GM18498 (cell line): ENCODE measurements around the gene NAA50.

Experiments
- ATAC-seq: cut with Tn5 transposase; IDR thresholded peaks from one replicate; pipeline ENCODE4 v1.9.1; 2021; ENCODE audit warnings: mild to moderate bottlenecking, moderate library complexity; ENCODE audit not compliant: unreplicated experiment

The NAA50 gene

GRCh38 chr3:113745756-113746547 is at the start of gene NAA50:
NAA50 (minus strand) TSS chr3:113746249; CDS start chr3:113745949, 300 bp downstream.
- ATAC-seq, result peak; percentile 55

- ATAC-seq, result no peak
Observed at GRCh38 chr3:113795693-113796092, 49.6 kb upstream of the NAA50 start.

DNA sequence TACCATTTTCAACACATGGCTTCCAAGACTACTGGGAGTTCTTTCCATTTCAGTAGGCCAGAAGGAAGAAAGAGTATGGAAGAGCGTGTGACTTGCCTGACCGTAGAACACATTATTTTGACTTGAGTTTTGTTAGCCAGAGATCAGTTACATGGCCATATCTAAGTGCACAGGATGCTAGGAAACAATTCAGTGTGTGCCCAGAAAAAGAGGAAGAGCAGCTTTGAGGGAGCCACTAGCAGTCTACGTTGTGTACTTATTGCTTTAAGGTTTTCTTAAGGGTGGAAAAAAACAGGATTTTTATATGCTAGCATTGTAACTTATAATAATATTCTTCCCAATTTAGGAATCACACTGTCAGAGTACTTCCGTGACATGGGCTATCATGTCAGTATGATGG is 48.5 kb upstream of the NAA50 start:
- ATAC-seq, result no peak

DNA sequence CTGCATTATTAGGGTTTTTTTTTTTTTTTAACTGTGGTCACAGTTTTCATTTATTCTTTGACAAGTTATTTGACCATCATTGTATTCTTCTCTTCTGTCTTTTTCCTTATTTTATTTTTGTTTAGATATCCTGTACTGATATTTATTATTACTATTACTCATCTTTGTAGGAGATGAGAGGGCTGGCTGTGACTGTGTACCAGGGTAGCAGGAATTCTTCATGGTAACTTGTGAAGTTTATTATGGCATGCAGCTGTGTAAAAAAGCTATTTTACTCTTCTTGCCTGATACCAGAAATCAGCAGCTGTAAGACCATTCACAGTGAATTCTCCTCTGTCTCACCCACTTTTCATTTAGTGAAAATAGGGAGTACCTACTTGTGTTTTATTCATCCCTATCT is 45.3 kb upstream of the NAA50 start:
- no peak for ATAC-seq

DNA sequence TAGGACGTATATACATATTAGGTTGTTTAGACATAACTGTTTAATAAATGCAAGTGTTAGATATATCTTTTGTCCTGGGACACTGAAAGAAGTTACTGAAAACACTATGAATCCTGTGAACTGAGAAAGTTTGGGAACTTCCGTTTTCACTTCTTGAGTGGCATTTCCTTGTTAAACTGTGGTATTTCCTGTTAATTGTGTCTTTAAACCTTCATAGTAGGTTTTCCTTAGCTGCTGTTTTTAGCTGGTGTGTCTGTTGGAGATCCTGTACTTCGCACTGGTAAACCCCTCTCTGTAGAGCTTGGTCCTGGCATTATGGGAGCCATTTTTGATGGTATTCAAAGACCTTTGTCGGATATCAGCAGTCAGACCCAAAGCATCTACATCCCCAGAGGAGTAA is 37.9 kb upstream of the NAA50 start:
- peak; percentile 7 for ATAC-seq

- ATAC-seq, result peak; percentile 68
Observed at GRCh38 chr3:113783463-113783862, 37.4 kb upstream of the NAA50 start.

DNA sequence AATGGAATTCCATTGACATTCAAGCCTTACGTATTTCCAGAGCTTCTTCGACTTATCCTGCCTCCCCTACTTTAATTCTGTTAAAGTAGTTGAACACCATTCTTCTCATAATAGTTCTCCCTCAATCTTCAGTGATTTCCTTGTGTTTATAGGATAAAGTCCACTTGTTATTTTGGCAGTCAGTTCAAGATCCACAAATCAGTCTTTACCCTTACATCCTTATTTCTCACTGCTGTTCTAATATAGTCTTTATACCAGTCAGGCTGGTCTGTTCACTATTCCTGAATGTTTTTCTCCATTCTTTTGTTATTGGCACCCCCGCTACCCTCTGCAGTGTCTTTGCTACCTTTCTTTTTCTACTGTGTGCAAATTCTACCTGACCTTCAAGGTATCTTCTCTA is 30.5 kb upstream of the NAA50 start:
- ATAC-seq, result no peak

- ATAC-seq, result no peak
Observed at GRCh38 chr3:113775516-113775915, 29.5 kb upstream of the NAA50 start.

DNA sequence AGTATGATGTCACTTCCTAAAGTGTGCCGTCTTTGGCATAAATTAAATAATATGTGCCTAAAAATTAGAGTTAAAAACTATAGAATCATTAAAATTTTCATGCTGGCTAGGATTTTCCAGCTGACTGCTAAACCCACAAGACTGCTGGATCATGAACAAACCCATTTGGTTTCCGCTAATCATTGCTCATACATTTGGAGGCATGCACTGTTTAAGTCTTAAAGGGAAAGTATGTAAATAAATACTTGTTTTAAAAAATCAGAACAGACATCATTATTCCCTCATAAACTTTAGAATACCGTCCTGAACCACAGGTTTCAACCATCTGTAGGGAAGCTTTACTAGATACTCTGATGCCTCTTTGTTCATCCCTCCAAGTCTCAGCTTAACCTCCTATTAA is 27.3 kb upstream of the NAA50 start:
- ATAC-seq, result no peak

- no peak for ATAC-seq
Observed at GRCh38 chr3:113771993-113772392, 25.9 kb upstream of the NAA50 start.

GRCh38 chr3:113769551-113769950 is 23.5 kb upstream of the NAA50 start:
- ATAC-seq, result peak; percentile 62

DNA sequence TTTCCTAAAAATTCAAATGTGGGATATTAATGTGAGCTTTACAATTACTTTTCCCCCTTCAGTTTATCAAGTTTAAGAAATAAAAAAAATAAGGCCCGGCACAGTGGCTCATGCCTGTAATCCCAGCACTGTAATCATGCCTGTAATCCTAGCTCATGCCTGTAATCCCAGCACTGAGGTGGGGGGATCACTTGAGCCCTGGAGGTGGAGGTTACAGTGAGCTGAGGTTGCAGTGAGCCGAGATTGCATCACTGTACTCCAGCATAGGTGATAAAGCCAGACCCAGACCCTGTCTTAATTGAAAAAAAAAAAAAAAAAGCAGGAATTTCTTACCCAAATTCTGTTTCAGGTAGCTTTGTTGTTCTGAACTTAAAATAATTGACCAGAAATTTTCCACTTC is 18.6 kb upstream of the NAA50 start:
- no peak for ATAC-seq

DNA sequence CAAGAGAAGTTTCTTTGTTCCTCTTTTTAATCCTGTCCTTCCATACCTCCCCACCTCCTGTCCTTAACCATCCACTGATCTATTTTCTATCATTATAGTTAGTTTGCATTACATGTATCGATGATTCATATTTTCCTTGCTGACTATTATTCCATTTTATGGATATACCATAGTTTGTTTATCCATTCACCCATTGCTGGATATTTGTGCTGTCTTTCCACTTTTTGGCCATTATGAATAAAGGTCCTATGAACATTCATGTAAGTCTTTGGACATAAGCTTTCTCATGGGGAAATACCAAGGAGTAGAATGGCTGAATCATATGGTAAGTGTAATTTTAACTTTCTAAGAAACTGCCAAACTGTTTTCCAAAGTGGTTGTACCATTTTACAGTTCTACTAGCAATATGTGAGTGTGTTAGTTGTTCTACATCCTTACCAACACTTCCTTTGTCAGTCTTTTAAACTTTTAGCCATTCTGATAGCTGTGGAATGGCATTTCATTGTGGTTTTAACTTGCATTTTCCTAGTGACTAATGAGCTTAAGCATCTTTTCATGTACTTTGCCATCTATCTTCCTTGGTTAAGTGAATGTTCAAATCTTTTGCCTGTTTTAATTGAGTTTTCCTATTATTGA is 12.5 kb upstream of the NAA50 start:
- no peak for ATAC-seq

DNA sequence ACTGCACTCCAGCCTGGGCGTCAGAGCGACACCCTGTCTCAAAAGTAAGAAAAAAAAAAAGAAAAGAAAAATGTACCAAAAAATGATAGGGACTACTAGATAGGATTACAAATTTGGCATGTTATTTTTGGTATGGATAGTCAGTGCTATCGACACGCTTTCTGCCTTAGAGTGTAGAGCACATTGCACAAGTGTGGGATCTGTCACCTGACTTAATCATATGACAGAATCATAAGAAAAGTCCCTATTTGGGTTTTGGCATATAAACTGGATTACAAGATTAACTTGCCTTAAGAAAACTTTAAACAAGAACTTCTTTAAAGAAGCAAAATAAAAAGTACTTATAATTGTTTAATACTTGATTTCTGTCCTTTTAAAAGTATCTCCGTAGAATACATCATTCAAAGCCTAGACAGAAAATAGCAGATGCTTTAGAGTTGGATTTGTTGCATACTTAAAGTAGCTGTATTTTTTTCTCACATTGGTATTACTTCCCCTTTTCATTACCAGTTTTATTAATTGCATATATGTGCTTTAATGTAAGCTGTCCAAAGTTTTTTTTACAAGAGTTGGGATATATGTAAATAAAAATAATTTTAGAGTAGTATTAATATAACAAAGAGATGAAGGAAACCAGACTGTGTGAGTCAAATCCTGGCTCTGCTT is 8.6 kb upstream of the NAA50 start:
- peak; percentile 55 for ATAC-seq

DNA sequence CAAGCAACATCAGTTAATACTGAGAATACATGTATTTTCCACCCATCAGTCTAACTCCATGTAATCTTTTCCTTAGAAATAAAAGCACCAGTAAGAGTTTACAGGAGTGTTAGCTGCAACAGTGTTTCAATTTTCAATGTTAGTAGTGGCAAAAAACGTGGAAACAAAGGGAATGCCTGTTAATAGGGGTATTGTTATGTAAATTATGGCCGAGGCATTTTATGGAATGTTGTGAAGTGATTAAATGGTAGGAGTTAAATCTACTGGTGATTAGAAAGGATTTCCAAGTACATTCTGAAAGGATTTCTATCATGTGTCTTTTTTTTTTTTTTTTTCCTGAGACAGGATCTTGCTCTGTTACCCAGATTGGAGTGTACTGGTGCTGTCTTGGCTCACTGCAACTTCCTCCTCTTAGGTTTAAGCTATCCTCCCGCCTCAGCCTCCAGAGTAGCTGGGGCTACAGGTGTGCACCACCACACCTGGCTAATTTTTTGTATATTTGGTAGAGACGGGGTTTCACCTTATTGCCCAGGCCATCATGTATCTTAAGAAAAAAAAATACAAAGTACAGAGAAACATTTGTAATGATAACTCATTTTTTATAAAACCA is 7.4 kb upstream of the NAA50 start:
- no peak for ATAC-seq

DNA sequence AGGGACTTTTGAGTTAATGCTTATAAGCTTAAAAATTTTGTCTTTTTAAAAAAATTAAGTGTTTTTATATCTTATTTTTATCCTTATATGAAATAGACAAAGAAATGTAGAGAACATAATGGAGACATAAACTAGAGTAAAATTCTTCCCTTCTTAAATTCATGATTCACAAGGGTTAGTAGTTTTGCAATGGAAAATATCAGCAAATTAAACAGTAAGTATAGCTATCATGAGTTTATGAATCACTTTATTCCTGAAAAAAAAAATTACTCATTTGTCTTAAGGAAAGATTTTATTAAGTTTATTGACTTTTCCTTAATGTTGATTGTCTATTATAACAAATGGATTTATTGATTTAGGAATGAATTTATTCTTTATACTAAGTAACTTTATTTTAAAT is 5.1 kb upstream of the NAA50 start:
- no peak for ATAC-seq

DNA sequence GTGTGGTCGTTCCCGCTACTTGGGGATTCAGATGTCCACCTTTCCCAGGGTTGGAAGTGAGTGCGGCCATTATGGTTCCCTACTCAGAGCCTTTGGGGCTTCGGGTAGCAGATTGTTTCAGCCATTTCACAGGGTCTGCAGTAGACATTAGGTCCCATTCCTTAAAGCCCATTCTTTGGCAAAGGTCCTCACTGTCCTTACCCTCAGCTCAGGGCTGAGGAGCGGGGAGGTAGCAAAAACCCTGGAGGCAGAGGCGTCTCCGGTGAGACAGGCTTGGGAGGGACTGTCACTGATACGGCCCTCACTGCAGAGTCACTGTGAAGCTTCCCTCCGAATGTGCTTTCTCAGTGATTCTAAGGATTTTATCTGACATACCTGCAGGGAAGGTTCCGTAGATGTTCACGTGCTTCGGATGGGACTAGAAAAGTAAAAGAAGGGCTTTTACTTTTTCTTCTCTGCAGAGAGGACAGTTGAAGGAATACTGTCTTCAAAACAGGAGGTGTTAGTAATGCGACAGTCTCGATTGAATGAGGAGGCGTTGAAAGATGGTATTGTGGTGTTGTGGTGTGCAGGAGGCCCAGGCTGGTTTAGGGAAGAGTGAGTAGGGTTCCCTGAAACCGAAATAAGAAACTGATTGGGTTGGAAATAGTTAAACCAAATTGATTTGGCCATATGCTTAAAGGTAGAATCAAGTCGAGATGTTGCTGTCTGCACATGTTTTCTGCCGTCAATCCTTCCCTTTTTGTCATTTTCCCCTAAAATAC is 1.4 kb upstream of the NAA50 start:
- peak; percentile 8 for ATAC-seq

- ATAC-seq, result peak; percentile 42
Observed at GRCh38 chr3:113746548-113747282, 666 bp upstream of the NAA50 start, which contains the start of gene ATP6V1A. ATP6V1A (plus strand) TSS chr3:113747035; CDS start chr3:113778754, 31,719 bp downstream.

DNA sequence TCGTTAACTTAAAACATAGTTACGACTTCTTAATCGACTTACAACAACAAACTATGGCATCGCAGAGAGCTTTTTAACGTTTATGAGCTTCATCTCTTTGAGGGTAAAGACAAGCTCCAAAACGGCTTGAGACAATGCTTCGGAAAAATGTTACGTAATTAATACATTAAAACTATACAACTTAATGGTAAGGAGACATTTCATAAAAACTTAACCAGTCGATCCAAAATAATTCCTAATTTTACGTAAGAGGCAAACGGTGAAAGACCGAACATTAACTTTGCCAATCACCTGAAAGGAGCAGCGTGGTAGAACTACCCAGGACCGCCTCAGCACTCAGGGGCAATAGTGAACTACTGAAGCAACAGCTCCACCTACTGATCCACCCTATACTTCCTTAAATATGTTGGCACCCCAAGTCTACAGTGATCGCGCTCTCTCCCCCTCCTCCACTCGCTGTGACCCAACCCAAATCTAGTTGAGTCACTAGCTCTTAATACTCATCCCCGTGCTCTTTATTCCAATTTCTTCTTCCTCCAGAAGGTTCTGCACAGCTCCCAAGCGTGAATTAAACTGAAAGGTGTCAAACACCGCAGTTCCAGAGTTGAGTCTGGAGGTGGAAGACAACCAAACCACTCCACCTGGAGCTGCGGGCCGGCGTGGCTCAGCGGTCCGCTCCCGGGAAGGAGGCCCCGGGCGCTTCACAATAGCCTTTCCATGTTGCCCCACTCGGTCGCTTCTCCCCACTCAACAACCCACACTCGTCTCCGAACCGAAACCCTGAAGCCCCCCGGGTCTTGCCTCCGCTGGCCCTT is 901 bp downstream of the NAA50 start:
- ATAC-seq, result peak; percentile 57
